Stimulated activated CD8-positive, alpha-beta memory T cell treated with anti-CD3 and anti-CD28 coated beads, Interleukin-2, amount 100 ng/mL, for 1 hour (primary cell): Measurements from ENCODE around the gene EXOSC1.
"Not testable (repeated sequence)": the region's sequence is repeated elsewhere in the genome, so short reads cannot be mapped to it uniquely, and the experiment has no call there.

ENCODE experiments used
- DNase-seq, 2 donors: peaks; one replicate each; pipeline ENCODE4 v3.0.0-alpha.2; 2020; ENCODE audit warnings: low read depth in 2 of 2

EXOSC1 gene

DNA sequence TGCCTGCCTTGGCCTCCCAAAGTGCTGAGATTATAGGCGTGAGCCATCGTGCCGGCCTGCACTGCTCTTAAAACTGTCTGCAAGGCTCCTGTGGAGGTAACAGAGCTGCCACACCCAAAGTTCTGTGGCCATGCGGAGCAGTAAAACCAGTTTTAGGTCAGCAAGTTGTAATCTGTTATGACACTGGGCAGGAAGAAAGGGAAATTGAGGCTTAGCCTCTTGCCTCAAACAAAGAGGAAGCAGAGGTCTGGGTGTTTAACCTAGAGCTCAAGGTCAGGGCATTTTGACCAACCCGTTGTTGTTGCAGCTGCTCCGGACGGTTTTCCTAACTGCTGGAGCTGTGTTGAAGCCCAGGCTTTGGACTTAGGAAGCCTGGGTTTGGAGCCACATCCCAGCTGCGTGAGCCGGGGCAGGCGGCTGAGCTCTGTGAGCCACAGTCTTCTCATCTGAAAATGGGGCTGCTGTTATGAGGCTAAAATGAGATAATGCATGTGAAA is 37.3 kb downstream of the EXOSC1 start:
- no peak for DNase-seq

DNA sequence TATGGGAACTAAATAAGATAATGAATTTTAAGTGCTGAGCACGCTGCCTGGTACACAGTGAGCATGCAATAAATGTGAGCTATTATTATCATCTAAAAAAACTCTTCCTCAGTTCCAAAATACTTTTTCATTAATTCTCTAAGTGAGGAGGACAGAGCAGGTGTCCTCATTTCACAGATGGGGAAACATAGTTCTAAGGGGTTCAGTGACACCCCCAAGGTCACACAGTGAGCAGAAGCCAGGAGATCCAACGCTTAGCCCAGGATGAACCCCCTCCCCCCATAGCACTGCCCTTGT is 37.9 kb downstream of the EXOSC1 start:
- no peak for DNase-seq

DNA sequence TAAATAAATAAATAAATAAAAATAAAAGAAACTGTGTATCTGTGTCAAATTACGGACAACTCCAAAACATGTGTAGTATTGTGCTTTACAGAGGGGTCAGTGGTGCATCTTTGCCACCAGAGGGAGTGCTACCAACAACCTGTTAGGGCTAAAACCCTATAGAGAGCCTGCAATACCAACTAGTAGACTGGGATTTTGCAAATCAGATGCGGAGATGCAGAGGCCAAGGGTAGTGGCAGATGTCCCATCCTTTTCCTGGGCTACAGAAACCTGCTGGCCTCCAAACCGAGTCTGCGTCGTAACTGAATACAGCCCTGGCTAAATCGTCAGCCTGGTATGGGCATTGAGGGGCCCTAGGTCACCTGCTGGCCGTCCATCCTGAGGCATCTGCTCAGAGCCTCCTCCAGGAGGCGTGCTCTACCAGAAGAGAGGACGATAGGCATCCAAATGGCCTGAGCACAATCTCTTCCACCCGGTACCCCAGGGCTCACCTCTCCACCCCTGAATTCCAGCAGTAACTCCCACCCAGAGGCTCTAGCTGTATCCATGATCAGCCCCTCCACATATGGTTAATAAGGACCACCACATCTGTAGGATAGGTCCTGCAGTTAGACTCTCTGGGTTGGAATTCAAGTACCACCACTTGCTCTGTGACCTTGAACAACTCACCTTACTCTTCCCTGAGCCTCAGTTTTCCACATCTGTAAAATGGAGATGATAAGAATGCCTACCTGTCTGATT is 38.4 kb downstream of the EXOSC1 start:
- DNase-seq = peak in 1 of 2 donors; percentile 42

DNA sequence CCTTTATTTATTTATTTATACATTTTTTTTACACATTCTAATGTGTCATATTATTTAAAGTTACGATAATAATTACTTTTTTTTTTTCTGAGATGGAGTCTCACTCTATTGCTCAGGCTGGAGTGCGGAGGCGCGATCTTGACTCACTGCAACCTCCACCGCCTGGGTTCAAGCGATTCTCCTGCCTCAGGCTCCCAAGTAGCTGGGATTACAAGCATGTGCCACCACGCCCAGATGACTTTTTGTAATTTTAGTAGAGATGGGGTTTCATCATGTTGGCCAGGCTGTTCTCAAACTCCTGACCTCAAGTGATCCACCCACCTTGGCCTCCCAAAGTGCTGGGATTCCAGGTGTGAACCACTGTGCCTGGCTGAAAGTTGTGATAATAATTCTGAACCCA is 39.3 kb downstream of the EXOSC1 start:
- DNase-seq = not testable (repeated sequence)

DNA sequence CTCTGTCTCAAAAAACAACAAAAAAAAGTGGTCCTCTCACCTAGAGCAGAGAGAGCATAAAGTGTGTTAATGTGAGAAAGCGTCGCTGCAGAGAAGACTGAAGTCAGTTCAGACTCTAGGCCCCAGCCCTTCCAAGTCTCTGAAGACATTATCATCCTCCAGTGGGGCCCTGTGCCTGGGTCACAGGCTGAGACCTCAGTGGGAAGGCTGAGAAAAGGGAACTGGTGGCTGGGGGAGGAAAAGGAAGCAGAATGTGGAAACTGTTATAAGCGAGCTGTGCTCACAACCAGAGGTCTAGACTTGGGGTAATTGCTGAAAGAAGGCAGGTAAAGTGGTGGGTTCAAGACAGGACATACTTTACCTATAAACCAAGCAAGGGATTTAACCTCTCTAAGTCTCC is 39.7 kb downstream of the EXOSC1 start:
- no peak for DNase-seq

DNA sequence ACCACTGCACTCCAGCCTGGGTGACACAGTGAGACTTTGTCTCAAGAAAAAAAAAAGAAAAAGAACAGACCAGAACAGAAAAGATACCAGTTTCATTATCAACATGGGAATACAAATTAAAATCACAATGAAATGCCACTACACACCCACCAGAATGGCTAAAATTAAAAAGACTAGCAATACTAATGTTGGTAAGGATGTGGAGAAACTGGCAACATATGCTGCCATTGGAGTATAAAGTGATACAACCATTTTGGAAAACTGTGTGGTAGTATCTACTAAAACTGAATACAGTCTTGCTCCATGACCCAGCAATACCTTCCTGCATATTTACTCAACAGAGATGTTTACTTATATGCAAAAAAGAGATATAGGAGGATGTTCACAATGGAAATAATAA is 41.8 kb downstream of the EXOSC1 start:
- no peak for DNase-seq

DNA sequence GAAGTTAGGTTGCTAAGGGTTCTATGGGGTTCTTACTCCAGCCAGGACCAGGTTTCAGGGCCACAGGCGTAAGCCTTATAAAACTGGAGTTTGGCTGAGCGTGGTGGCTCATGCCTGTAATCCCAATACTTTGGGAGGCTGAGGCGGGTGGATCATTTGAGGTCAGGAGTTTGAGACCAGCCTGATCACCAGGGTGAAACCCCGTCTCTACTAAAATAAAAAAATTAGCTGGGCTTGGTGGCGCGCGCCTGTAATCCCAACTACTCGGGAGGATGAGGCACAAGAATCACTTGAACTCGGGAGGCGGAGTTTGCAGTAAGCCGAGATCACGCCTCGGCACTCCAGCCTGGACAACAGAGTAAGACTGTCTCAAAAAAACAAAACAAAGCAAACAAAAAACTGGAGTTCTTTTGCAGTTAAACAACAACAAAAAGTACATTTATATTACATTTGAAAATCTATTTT is 44.3 kb downstream of the EXOSC1 start:
- DNase-seq = no peak

DNA sequence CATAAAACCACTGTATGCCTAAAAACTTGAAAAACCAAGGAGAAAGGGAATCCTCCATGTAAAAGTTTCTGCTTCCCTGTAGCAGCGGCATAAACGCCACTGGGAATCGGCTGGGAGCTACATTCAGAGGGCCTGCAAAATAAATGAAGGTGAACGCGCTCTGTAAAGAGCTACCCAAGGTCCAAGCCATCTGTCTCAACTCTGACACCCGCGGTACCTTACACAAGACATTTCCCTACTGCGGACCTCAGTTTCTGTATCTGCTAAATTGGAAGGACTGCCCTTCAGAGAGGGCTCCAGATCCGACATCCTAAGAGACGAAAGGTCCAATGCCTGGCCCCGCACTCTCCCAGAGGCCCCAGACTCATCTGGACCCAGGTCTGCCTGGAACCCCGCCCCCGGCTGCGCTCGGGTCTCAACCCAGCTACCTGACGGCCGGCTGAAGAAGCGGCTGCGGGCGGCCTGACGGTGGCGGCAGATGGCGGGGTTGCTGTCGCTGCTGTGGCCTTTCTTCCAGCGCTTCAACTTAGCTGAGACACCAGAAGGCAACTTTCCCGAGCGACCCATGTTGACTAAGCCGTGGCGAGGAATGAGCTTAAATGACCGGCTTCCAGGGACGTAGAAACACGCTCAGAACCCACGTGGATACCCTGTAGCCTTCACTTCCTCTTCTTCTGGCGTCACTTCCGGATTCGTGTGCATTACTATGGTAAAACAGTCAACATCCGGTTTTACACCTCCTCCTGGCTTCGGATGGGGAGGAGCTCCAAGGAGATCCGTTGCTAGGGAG is 44.9 kb downstream of the EXOSC1 start, which contains the start of gene RRP12:
Gene RRP12, minus strand, starts transcription at position 676 of the 790 bp plus-strand sequence. Its CDS starts 109 bp downstream, at position 567.
- DNase-seq = peak; percentile 49 to 69

DNA sequence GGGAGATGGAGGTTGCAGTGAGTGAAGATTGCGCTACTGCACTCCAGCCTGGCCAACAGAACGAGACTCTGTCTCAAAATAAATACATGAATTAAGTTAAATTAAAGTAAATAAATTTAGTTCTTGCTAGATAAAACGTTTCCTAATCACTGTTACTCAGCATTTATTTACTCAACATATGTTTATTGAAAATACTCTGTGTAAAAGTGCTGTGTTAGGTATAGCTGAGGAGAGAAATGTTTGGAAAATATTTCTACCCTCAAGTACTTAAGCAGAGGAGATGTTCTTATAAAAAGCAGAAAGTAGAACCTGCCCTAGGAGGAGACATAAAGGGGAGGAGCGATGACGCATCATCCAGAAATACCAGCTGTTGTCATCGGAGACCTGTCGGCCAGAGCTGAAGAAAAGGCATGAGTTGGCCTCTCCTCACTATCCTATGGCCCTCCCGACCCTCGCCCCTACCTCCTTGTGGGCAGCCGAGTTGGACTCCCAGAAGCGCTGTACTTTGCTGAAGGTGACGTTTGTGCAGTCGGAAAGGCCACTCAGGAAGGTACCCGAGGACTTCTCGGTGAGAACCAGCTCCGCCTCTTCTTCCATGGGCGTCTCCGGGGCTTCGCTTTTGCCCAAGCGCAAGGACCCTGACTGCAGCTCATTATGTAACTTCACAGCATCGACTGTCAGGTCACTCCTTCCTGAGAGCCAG is 45.8 kb downstream of the EXOSC1 start:
- no peak for DNase-seq

DNA sequence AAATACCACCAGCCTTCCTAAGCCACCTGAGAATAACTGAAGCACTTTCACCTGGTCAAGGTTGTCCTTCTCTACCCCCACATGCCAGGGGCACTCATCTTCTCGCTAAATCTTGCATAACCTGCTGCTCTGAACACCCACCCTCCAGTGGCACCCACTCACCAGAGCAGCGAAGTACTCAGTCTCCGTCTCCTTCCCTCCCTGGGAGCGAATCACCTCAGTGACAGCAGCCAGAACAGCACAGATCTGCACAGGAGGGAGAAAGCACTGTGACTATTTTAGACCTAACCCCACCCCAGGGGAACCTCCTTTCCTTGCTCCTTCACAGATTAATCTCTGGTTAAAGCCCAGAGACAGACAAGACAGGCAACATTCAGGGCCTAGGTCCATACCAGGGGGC is 49.8 kb downstream of the EXOSC1 start:
- DNase-seq = no peak

DNA sequence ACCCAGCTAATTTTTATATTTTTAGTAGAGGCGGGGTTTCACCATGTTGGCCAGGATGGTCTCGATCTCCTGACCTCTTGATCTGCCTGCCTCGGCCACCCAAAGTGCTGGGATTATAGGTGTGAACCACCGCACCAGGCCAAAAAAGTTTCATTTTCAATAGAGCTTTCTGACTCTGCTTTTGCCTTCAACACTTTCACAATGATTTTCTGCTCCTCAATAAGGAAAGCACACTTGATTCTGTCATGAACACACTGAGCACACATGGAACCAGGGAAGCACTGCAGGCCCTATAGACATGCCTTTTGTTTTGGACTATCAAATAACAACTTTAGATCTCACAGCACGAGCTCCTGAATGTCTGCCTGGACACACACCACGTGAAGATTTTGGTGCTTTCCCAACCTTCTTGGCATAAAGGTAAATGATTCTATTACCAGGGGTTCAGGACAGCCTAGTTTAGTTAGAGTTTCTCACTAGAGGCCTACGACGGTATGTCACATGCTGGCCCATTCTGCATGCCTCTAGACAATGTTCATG is 52.7 kb downstream of the EXOSC1 start:
- no peak for DNase-seq

DNA sequence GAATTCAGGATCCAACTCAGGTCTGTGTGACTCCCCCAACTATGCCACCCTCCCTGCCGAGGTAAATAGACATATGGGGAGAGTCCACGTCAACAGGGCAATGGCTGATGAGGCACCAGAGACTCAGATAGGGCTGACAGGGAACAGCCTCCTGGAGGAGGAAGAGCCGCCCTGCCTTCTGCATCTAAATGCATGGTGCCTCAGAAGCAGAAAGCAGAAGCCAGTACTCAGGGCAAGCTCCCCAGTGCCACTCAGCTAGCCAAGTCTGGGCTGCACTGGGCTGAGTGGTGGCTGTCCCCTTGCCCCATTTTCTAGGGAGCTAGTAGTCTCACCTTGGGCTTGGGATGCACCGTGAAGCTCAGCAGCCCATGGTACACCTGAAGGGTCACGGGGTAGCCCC is 55.7 kb downstream of the EXOSC1 start:
- no peak for DNase-seq

DNA sequence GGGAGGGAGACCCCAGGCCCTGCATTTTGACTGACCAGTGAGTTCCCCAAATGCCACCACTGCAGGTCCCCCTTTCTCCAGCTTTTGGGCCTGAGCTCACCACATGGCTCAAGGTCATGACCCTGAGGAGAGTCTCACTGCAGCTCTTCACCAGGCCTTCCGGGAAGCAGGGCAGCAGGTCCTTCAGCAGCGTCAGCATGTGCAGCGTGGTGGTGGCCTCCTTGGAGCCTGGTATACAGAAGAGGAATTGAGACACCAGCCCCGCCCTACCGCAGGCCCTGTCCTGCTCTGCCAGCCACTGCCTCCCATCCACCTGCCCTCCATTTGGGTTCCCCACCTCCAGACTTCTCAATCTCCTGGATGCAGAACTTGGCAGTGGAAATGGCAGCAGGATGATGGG is 57.7 kb downstream of the EXOSC1 start:
- DNase-seq = no peak
